Measurements from ENCODE around the gene ZYG11A.

The ZYG11A gene

GRCh38 chr1:52906135-52906603 lies 63.6 kb downstream of the ZYG11A start:
- H3K4me1 ChIP-seq (ENCODE audit: control insufficient read depth, insufficient read depth, low read length, unreplicated experiment) = no peaks in the 10 kb centered on the region
- no peaks in the 10 kb centered on the region for H3K79me2 ChIP-seq (ENCODE audit: control insufficient read depth, insufficient read depth, low read length, unreplicated experiment)
- H3K4me3 ChIP-seq (ENCODE audit: low read depth, low read length) = no peak overlapping the region
- H3K27ac ChIP-seq (ENCODE audit: low read depth, low read length) = no peak overlapping the region
- no peaks in the 10 kb centered on the region for H3K36me3 ChIP-seq (ENCODE audit: insufficient read depth, low read length)
- H2AFZ ChIP-seq (ENCODE audit: low read length, unreplicated experiment) = no peak overlapping the region
- no peaks in the 10 kb centered on the region for H3K27me3 ChIP-seq (ENCODE audit: insufficient read depth, low read length)

DNA sequence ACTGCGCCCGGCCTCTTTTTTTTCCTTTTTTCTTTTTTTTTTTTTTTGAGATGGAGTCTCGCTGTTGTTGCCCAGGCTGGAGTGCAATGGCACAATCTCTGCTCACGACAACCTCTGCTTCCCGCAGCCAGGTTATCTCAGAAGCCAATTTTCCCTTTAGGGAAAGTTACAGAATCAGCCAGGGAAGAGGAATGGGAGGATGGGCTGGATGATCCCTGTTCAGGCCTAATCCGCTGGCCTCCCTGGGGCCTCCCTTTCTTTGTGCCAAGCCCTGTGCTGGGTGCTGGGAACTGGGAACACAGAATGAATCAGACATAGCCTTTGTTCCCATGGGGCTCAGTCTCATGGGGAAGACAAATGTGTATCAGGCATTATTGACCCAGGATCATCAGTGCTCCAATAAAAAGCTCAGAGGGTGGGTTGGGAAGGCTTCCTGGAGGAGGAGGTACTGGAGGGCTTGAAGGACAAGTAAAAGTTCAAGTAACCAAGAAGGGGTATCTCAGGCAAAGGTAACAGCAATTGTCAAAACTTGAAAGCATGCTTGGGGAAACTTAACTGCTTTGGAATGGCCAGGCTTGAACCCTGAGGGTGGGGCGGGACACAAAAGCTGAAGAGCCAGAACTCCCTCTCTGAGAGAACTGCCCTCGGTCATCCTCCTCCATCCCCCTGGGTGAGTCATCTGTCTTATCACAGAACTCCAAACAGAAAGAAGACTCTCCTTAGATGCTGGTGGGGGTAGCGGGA lies 64.7 kb downstream of the ZYG11A start:
- Histone ChIP-seq H3K4me1 (ENCODE audit: control insufficient read depth, insufficient read depth, low read length, unreplicated experiment) (no peaks in the 10 kb centered on the region), H3K4me3 (ENCODE audit: low read depth, low read length) (no peak overlapping the region), H3K27me3 (ENCODE audit: insufficient read depth, low read length) (no peaks in the 10 kb centered on the region), H3K79me2 (ENCODE audit: control insufficient read depth, insufficient read depth, low read length, unreplicated experiment) (no peaks in the 10 kb centered on the region), H3K27ac (ENCODE audit: low read depth, low read length) (no peak overlapping the region), H3K36me3 (ENCODE audit: insufficient read depth, low read length) (no peaks in the 10 kb centered on the region), H2AFZ (ENCODE audit: low read length, unreplicated experiment) (no peak overlapping the region)

DNA sequence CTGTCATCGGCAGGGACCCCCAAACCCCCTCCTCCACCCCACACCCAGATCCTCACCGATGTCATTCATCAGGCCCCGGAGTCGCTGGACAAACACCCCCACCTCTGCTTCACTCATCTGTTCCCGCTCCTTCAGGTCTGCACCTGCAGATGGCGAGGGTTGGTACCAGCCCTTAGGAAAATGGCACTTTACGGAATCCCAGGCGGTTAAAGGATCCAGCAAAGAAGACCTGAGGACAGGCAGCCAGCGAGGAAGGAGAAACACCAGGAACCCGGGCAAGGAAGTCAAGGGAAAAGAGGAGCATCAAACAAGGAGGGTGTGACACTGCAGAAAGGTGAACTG lies 65.2 kb downstream of the ZYG11A start:
- no peaks in the 10 kb centered on the region for H3K4me1 ChIP-seq (ENCODE audit: control insufficient read depth, insufficient read depth, low read length, unreplicated experiment)
- no peaks in the 10 kb centered on the region for H3K27me3 ChIP-seq (ENCODE audit: insufficient read depth, low read length)
- no peaks in the 10 kb centered on the region for H3K36me3 ChIP-seq (ENCODE audit: insufficient read depth, low read length)
- H3K27ac ChIP-seq (ENCODE audit: low read depth, low read length) = no peak overlapping the region
- H2AFZ ChIP-seq (ENCODE audit: low read length, unreplicated experiment) = no peak overlapping the region
- H3K4me3 ChIP-seq (ENCODE audit: low read depth, low read length) = no peak overlapping the region
- no peaks in the 10 kb centered on the region for H3K79me2 ChIP-seq (ENCODE audit: control insufficient read depth, insufficient read depth, low read length, unreplicated experiment)

DNA sequence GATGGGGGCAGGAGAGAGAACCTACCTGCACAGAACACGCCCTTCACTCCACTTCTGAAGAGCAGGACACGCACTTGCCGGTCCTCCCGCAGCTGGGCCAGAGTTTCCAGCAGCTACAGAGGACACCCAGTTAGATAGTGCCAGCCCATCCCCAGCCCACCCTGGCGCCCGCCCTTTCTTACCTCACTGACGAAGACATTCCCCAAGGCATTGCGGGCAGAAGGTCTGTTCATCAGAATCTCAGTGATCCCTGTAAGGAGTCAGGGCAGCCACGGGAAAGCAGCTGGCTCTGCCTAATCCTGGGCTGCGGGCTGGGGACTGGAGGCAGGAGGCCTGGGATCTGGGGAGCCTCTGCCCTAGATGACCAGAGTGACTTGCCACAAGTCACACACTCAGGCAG lies 69.0 kb downstream of the ZYG11A start:
- Histone ChIP-seq H3K27ac (ENCODE audit: low read depth, low read length) (no peak overlapping the region), H3K4me3 (ENCODE audit: low read depth, low read length) (no peak overlapping the region), H3K36me3 (ENCODE audit: insufficient read depth, low read length) (no peaks in the 10 kb centered on the region), H3K4me1 (ENCODE audit: control insufficient read depth, insufficient read depth, low read length, unreplicated experiment) (no peaks in the 10 kb centered on the region), H3K79me2 (ENCODE audit: control insufficient read depth, insufficient read depth, low read length, unreplicated experiment) (no peaks in the 10 kb centered on the region), H2AFZ (ENCODE audit: low read length, unreplicated experiment) (no peak overlapping the region), H3K27me3 (ENCODE audit: insufficient read depth, low read length) (no peaks in the 10 kb centered on the region)

- Histone ChIP-seq H3K27me3 (ENCODE audit: insufficient read depth, low read length) (no peaks in the 10 kb centered on the region), H3K79me2 (ENCODE audit: control insufficient read depth, insufficient read depth, low read length, unreplicated experiment) (no peaks in the 10 kb centered on the region), H3K27ac (ENCODE audit: low read depth, low read length) (no peak overlapping the region), H3K4me1 (ENCODE audit: control insufficient read depth, insufficient read depth, low read length, unreplicated experiment) (no peaks in the 10 kb centered on the region), H3K36me3 (ENCODE audit: insufficient read depth, low read length) (no peaks in the 10 kb centered on the region), H3K4me3 (ENCODE audit: low read depth, low read length) (no peak overlapping the region), H2AFZ (ENCODE audit: low read length, unreplicated experiment) (no peak overlapping the region)
Observed at GRCh38 chr1:52913014-52913413, 70.5 kb downstream of the ZYG11A start.

- H2AFZ ChIP-seq (ENCODE audit: low read length, unreplicated experiment) = no peak overlapping the region
- H3K27ac ChIP-seq (ENCODE audit: low read depth, low read length) = no peak overlapping the region
- H3K27me3 ChIP-seq (ENCODE audit: insufficient read depth, low read length) = no peaks in the 10 kb centered on the region
- no peaks in the 10 kb centered on the region for H3K4me1 ChIP-seq (ENCODE audit: control insufficient read depth, insufficient read depth, low read length, unreplicated experiment)
- H3K36me3 ChIP-seq (ENCODE audit: insufficient read depth, low read length) = no peaks in the 10 kb centered on the region
- H3K4me3 ChIP-seq (ENCODE audit: low read depth, low read length) = no peak overlapping the region
- H3K79me2 ChIP-seq (ENCODE audit: control insufficient read depth, insufficient read depth, low read length, unreplicated experiment) = no peaks in the 10 kb centered on the region
Observed at GRCh38 chr1:52913537-52913936, 71.0 kb downstream of the ZYG11A start.

DNA sequence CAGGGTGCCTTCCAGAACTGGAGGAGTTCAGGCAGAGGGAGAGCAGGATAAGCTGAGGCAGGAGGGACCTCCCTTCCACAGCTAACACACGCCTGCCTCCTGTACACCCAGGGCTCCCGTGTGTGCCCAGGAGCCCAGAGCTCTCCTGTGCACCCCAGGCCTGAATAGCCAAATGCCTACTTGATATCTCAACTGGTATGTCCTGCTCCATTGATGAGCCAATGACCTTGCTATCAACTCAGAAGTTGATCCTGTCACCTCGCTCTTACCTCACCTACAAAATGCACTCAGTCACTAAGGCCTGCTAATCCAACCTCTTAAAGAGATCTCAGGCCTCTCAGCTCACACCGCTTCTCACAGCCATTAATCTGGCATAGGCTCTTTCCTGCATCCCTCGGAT lies 71.9 kb downstream of the ZYG11A start:
- H3K4me3 ChIP-seq (ENCODE audit: low read depth, low read length) = no peak overlapping the region
- H3K27me3 ChIP-seq (ENCODE audit: insufficient read depth, low read length) = no peaks in the 10 kb centered on the region
- no peaks in the 10 kb centered on the region for H3K79me2 ChIP-seq (ENCODE audit: control insufficient read depth, insufficient read depth, low read length, unreplicated experiment)
- H3K36me3 ChIP-seq (ENCODE audit: insufficient read depth, low read length) = no peaks in the 10 kb centered on the region
- no peak overlapping the region for H3K27ac ChIP-seq (ENCODE audit: low read depth, low read length)
- no peak overlapping the region for H2AFZ ChIP-seq (ENCODE audit: low read length, unreplicated experiment)
- H3K4me1 ChIP-seq (ENCODE audit: control insufficient read depth, insufficient read depth, low read length, unreplicated experiment) = no peaks in the 10 kb centered on the region

DNA sequence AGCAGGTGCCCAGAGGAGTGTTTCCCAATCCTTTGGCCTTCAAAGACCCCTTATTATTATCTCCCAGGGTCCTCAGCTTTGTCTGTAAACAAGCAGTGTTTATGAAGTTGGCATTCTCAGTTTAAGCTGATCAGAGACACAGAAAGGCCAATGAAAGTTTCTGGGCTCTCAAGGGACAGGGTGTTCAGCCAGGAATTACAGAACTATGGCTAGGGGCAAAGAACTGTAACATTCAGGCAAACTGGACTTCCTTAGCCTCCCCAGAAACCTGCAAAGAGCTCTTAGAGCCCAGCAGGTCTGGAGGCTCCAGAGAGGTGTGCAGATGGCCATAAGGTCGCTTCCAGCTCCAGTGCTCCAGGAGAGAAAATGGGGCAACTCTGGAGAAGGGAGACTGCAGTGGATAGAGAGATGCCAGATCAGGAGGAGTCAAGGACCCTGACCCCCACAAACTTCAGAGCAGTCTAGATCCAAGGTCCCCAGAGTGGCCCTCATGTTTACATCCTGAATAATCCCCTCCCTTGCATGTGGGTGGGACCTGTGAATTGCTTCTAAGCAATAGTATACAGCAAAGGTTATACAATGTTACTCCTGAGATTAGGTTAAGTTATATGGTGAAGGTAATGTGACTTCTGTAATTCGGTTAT lies 72.8 kb downstream of the ZYG11A start:
- Histone ChIP-seq H2AFZ (ENCODE audit: low read length, unreplicated experiment) (no peak overlapping the region), H3K4me1 (ENCODE audit: control insufficient read depth, insufficient read depth, low read length, unreplicated experiment) (no peaks in the 10 kb centered on the region), H3K27me3 (ENCODE audit: insufficient read depth, low read length) (no peaks in the 10 kb centered on the region), H3K79me2 (ENCODE audit: control insufficient read depth, insufficient read depth, low read length, unreplicated experiment) (no peaks in the 10 kb centered on the region), H3K27ac (ENCODE audit: low read depth, low read length) (no peak overlapping the region), H3K4me3 (ENCODE audit: low read depth, low read length) (no peak overlapping the region), H3K36me3 (ENCODE audit: insufficient read depth, low read length) (no peaks in the 10 kb centered on the region)

DNA sequence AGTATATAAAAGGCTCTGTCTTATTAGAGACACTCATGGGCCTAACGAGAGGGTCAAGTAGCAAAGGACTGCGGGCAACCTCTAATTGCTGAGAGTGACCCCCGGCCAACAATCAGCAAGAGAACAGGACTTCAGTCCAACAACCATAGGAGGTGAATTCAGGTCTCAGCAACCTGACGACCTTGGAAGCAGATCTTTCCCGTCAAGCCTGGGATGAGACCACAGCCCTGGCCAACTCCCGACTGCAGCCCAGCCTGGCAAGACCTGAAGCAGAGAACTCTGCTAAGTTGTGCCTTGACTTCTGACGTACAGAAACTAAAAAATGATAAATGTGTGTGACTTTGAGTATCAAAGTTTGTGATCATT lies 73.3 kb downstream of the ZYG11A start:
- no peaks in the 10 kb centered on the region for H3K27me3 ChIP-seq (ENCODE audit: insufficient read depth, low read length)
- no peak overlapping the region for H3K4me3 ChIP-seq (ENCODE audit: low read depth, low read length)
- H3K4me1 ChIP-seq (ENCODE audit: control insufficient read depth, insufficient read depth, low read length, unreplicated experiment) = no peaks in the 10 kb centered on the region
- no peaks in the 10 kb centered on the region for H3K36me3 ChIP-seq (ENCODE audit: insufficient read depth, low read length)
- no peak overlapping the region for H2AFZ ChIP-seq (ENCODE audit: low read length, unreplicated experiment)
- no peak overlapping the region for H3K27ac ChIP-seq (ENCODE audit: low read depth, low read length)
- H3K79me2 ChIP-seq (ENCODE audit: control insufficient read depth, insufficient read depth, low read length, unreplicated experiment) = no peaks in the 10 kb centered on the region

DNA sequence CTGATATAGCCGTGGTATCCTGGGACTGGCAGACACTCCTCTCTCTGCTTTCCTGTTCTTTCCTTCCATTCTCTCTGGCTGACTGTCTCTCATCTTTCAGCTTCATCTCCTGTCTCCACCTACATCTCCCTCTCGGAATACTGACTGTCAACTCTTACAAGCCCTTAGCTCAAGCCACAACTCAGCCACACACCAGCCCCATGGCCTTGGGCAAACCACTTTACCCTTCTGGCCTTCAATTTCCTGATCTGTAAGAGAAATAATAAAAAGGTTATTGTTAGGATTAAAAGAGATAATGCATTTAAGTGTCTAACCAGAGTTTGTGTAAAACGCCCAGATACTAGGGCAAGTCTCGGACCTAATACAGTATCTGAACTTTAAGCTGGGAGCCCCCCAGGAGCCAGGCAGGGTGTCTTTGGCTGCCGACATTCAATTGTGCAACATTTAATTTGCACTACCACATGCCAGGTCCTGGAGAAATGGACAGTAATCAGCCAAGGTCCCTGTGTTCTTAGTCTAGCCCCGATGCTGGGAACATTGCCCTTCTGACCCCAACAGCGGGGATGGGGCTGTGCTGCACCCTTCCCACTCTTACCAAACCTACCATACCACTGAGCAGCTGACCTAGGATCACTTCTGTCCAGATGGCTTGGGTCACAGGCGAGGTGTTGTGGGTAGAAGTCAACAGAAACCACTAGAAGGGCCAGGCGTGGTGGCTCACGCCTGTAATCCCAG lies 73.8 kb downstream of the ZYG11A start:
- Histone ChIP-seq H3K4me3 (ENCODE audit: low read depth, low read length) (no peak overlapping the region), H3K27me3 (ENCODE audit: insufficient read depth, low read length) (no peaks in the 10 kb centered on the region), H3K4me1 (ENCODE audit: control insufficient read depth, insufficient read depth, low read length, unreplicated experiment) (no peaks in the 10 kb centered on the region), H3K36me3 (ENCODE audit: insufficient read depth, low read length) (no peaks in the 10 kb centered on the region), H3K79me2 (ENCODE audit: control insufficient read depth, insufficient read depth, low read length, unreplicated experiment) (no peaks in the 10 kb centered on the region), H3K27ac (ENCODE audit: low read depth, low read length) (no peak overlapping the region), H2AFZ (ENCODE audit: low read length, unreplicated experiment) (no peak overlapping the region)

DNA sequence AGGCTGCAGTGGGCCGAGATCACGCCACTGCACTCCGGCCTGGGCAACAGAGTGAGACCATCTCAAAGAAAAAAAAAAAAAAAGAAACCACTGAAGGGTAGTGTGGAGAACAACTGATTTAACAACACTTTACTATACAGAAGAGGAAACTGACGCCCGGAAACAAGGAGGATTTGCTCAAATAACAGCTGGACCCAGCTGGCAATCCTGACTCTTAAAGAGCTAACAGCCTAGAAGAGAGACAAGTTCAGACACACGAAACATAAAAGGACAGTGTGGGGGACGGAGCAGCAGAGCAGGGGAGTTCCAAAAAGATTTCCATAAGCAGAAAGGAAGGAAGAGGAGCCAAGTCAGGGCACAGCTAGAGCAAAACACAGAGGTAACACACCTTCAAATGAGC lies 74.6 kb downstream of the ZYG11A start:
- H3K27ac ChIP-seq (ENCODE audit: low read depth, low read length) = no peak overlapping the region
- H3K4me1 ChIP-seq (ENCODE audit: control insufficient read depth, insufficient read depth, low read length, unreplicated experiment) = no peaks in the 10 kb centered on the region
- H3K36me3 ChIP-seq (ENCODE audit: insufficient read depth, low read length) = no peaks in the 10 kb centered on the region
- no peak overlapping the region for H3K4me3 ChIP-seq (ENCODE audit: low read depth, low read length)
- no peak overlapping the region for H2AFZ ChIP-seq (ENCODE audit: low read length, unreplicated experiment)
- H3K27me3 ChIP-seq (ENCODE audit: insufficient read depth, low read length) = no peaks in the 10 kb centered on the region
- H3K79me2 ChIP-seq (ENCODE audit: control insufficient read depth, insufficient read depth, low read length, unreplicated experiment) = no peaks in the 10 kb centered on the region

Data from ACC112 (cell line).